ENCODE data around the gene EFCAB9. TPM values are rescaled to one million over a fixed set of nuclear protein-coding genes. Genes with fewer than 3 reads are reported as not detected.

EFCAB9 gene
- total and polyA plus RNA-seq, 8 donors, result not detected

DNA sequence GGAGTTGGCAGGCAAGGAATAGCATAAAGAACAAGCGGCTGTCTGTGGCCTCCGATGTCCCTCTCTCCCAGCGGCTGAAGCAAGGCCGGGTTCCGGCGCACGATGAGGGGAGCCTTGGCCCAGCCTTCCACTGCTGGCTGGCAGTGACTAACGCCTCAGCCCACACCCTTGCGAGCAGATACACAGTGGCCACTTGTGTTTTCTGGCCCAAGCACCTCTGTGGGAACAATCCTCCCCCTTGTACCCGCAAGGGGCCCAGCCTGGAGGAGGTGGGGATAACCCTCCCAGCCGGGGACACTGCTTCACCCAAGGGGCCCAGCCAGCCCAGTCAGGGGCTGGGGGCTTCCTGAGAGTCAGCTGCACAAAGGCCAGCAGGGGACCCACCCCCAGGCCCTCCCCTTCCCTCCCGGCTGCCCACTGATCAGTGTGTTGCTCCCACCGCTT, 29.2 kb upstream of the EFCAB9 start:
- TF ChIP-seq, protein P1, sequence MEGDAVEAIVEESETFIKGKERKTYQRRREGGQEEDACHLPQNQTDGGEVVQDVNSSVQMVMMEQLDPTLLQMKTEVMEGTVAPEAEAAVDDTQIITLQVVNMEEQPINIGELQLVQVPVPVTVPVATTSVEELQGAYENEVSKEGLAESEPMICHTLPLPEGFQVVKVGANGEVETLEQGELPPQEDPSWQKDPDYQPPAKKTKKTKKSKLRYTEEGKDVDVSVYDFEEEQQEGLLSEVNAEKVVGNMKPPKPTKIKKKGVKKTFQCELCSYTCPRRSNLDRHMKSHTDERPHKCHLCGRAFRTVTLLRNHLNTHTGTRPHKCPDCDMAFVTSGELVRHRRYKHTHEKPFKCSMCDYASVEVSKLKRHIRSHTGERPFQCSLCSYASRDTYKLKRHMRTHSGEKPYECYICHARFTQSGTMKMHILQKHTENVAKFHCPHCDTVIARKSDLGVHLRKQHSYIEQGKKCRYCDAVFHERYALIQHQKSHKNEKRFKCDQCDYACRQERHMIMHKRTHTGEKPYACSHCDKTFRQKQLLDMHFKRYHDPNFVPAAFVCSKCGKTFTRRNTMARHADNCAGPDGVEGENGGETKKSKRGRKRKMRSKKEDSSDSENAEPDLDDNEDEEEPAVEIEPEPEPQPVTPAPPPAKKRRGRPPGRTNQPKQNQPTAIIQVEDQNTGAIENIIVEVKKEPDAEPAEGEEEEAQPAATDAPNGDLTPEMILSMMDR (IDR thresholded peaks at IDR 0.05), result no peak
- no peaks in the 10 kb centered on the region for H3K27me3 ChIP-seq
- H3K9me3 ChIP-seq, result no peaks in the 10 kb centered on the region
- no peak overlapping the region for H3K27ac ChIP-seq
- ATAC-seq (no peak), DNase-seq (no peak)
- peaks cover 9 to 85% of the 10 kb centered on the region in 2 donors for H3K4me1 ChIP-seq
- H3K4me3 ChIP-seq, result no peak overlapping the region
- peaks cover 0 to 7% of the 10 kb centered on the region in 2 donors for H3K36me3 ChIP-seq
- intact Hi-C loops (cut with DNase I), result no loop called here

DNA sequence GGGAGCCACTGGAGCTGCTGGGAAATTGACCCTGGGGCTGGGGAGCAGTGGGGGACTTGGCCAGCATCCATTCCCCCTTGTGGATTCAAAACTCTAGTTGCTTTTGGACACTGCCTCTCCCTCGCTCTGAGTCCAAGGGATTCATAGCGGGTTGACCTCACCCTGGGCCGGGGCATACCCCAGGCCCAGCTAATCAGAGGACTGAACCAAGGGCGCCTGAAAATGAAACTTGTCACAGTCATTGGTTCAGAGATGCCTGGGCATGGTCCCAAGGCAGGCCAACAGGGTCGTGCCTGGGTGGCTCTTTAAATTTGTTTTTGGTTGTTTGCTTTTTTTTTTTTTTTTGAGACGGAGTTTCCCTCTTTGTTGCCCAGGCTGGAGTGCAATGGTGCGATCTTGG, 28.5 kb upstream of the EFCAB9 start:
- peaks cover 9 to 85% of the 10 kb centered on the region in 2 donors for H3K4me1 ChIP-seq
- ATAC-seq (no peak), DNase-seq (no peak)
- H3K4me3 ChIP-seq, result no peak overlapping the region
- H3K27me3 ChIP-seq, result no peaks in the 10 kb centered on the region
- H3K36me3 ChIP-seq, result peaks cover 0 to 7% of the 10 kb centered on the region in 2 donors
- no peaks in the 10 kb centered on the region for H3K9me3 ChIP-seq
- no peak overlapping the region for H3K27ac ChIP-seq
- TF ChIP-seq, protein P1 (IDR thresholded peaks at IDR 0.05), result no peak
- intact Hi-C loops (cut with DNase I), result no loop called here

DNA sequence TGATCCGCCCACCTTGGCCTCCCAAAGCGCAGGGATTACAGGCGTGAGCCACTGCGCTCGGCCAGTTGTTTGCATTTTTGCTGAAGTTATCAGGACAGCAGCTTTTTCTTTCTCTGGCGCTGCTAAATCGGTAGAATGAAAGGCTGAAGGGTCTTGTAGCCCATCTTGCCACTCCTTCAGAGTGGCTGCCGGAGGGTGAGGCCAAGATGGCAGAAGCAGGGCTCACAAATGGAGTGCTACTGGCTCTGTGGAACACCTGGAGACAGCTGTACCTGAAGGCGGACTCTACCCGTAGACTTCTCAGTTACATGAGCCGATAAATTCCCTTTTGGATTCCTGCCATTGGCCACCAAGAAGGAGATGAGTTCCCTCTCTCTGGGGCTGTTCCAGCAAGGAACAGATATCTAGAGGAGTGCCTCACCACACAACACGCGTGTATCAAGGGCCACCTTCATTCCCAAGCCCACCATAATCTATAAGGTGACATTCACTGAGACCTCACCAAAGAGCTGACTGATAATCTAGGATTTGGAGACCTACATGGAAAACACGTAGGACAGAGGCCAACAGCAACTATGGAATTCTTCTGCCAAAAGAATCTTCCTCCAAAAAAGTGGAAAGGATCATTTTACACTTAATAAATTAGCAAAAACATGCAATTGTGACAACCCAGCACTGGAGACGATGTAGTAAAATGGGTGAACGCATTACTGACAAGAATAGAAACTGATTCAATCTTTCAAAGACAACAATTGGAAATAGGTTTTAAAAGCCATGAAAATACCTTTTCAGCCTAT, 27.7 kb upstream of the EFCAB9 start:
- no peak overlapping the region for H3K4me3 ChIP-seq
- DNase-seq, result no peak
- intact Hi-C loops (cut with DNase I), result no loop called here
- peaks cover 9 to 85% of the 10 kb centered on the region in 2 donors for H3K4me1 ChIP-seq
- peak overlapping the region in 1 of 2 donors; percentile 24 for H3K27ac ChIP-seq
- H3K36me3 ChIP-seq, result peaks cover 0 to 7% of the 10 kb centered on the region in 2 donors
- TF ChIP-seq, protein P1 (IDR thresholded peaks at IDR 0.05), result no peak
- no peak for ATAC-seq
- H3K9me3 ChIP-seq, result no peaks in the 10 kb centered on the region
- H3K27me3 ChIP-seq, result no peaks in the 10 kb centered on the region

DNA sequence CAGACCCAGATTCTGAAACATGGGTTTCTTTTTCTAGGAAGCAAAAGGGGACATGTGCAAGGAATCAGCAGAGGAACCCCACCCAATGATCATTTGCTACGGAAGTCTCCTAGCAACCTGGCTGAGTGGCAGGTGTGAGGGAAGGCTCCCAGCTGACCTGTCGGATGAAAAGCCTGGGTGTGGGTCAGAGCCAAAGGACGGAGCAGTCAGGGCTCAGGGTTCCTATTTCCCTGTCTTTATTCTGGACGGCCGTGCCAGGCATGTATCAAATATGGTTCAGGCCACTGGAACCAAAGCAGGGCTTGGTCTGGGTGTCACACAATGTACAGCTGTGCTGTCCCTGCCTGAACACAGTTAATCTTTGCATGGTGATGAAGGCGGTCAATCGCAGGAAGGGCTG, 26.1 kb upstream of the EFCAB9 start:
- TF ChIP-seq, protein P1 (IDR thresholded peaks at IDR 0.05), result no peak
- Histone ChIP-seq H3K9me3 (no peaks in the 10 kb centered on the region), H3K36me3 (peaks cover 0 to 7% of the 10 kb centered on the region in 2 donors), H3K27ac (peak overlapping the region in 1 of 2 donors; percentile 48), H3K4me1 (peaks cover 7 to 87% of the 10 kb centered on the region in 2 donors), H3K4me3 (no peak overlapping the region), H3K27me3 (no peaks in the 10 kb centered on the region)
- intact Hi-C loops (cut with DNase I), result no loop called here
- ATAC-seq (no peak), DNase-seq (no peak)

DNA sequence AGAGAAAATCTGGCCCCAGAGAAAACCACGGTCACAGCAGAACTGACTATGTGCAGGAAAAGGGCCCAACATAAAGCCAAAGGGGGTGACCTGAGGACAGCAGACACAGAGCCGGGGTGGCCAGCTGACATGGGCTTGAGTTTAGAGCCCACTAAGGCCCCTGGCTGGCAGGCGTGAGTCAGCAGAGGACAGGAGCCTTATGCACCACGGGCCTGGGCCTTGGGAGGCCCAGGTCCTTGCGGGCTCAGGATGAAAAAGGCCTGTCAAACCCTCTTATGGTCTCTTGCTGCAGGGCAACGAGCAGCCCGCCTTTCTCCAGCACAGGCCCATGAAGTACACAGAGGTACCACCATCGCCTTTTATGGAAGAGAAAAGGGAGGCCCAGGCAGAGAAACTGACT, 25.7 kb upstream of the EFCAB9 start:
- peaks cover 0 to 7% of the 10 kb centered on the region in 2 donors for H3K36me3 ChIP-seq
- H3K4me3 ChIP-seq, result no peak overlapping the region
- peaks cover 7 to 87% of the 10 kb centered on the region in 2 donors for H3K4me1 ChIP-seq
- no peaks in the 10 kb centered on the region for H3K9me3 ChIP-seq
- no peak for DNase-seq
- TF ChIP-seq, protein P1 (IDR thresholded peaks at IDR 0.05), result no peak
- ATAC-seq, result no peak
- intact Hi-C loops (cut with DNase I), result no loop called here
- H3K27me3 ChIP-seq, result no peaks in the 10 kb centered on the region
- peak overlapping the region in 1 of 2 donors; percentile 48 for H3K27ac ChIP-seq
